ENCODE results near the gene AKAP6. TPM values are rescaled to one million over a fixed set of nuclear protein-coding genes. Genes with fewer than 3 reads are reported as not detected.

AKAP6 gene
- total RNA-seq, 1 experiment from 2014 or later, result 2.1 TPM

- DNase-seq (ENCODE audit: low read depth), result no peak
These were observed 207.1 kb downstream of the AKAP6 start for GRCh38 chr14:32536175-32536574.

- no peak for DNase-seq (ENCODE audit: low read depth)
These were observed 208.1 kb downstream of the AKAP6 start for GRCh38 chr14:32537166-32537565.

- DNase-seq (ENCODE audit: low read depth), result peak; percentile 27
These were observed 213.4 kb downstream of the AKAP6 start for GRCh38 chr14:32542507-32542906.

GRCh38 chr14:32545095-32545494, 216.0 kb downstream of the AKAP6 start:
- DNase-seq (ENCODE audit: low read depth), result no peak

GRCh38 chr14:32545506-32546210, 216.6 kb downstream of the AKAP6 start:
- no peak for DNase-seq (ENCODE audit: low read depth)

GRCh38 chr14:32546246-32546645, 217.1 kb downstream of the AKAP6 start:
- no peak for DNase-seq (ENCODE audit: low read depth)

GRCh38 chr14:32552766-32553165, 223.7 kb downstream of the AKAP6 start:
- no peak for DNase-seq (ENCODE audit: low read depth)

GRCh38 chr14:32559048-32559447, 229.9 kb downstream of the AKAP6 start:
- DNase-seq (ENCODE audit: low read depth), result no peak

- DNase-seq (ENCODE audit: low read depth), result no peak
These were observed 230.5 kb downstream of the AKAP6 start for GRCh38 chr14:32559590-32559989.

- DNase-seq (ENCODE audit: low read depth), result peak; percentile 73
These were observed 231.2 kb downstream of the AKAP6 start for GRCh38 chr14:32560209-32560857.

GRCh38 chr14:32561520-32561919, 232.4 kb downstream of the AKAP6 start:
- no peak for DNase-seq (ENCODE audit: low read depth)

- no peak for DNase-seq (ENCODE audit: low read depth)
These were observed 235.5 kb downstream of the AKAP6 start for GRCh38 chr14:32564596-32564995.

GRCh38 chr14:32565256-32565655, 236.2 kb downstream of the AKAP6 start:
- DNase-seq (ENCODE audit: low read depth), result no peak

- no peak for DNase-seq (ENCODE audit: low read depth)
These were observed 238.7 kb downstream of the AKAP6 start for GRCh38 chr14:32567543-32568384.

- no peak for DNase-seq (ENCODE audit: low read depth)
These were observed 242.5 kb downstream of the AKAP6 start for GRCh38 chr14:32571551-32571950.

GRCh38 chr14:32571995-32572866, 243.1 kb downstream of the AKAP6 start:
- DNase-seq (ENCODE audit: low read depth), result no peak

GRCh38 chr14:32572867-32573150, 243.7 kb downstream of the AKAP6 start:
- no peak for DNase-seq (ENCODE audit: low read depth)

GRCh38 chr14:32574269-32574668, 245.2 kb downstream of the AKAP6 start:
- no peak for DNase-seq (ENCODE audit: low read depth)

GRCh38 chr14:32576088-32576795, 247.1 kb downstream of the AKAP6 start:
- peak; percentile 71 for DNase-seq (ENCODE audit: low read depth)

GRCh38 chr14:32576977-32577376, 247.9 kb downstream of the AKAP6 start:
- no peak for DNase-seq (ENCODE audit: low read depth)

GRCh38 chr14:32578181-32578580, 249.1 kb downstream of the AKAP6 start:
- DNase-seq (ENCODE audit: low read depth), result no peak

All from Daoy (cell line).